Measurements from ENCODE around the gene ZNRF4. TPM values are rescaled to one million over a fixed set of nuclear protein-coding genes. Genes with fewer than 3 reads are reported as not detected.

The ZNRF4 gene
- total RNA-seq, 1 experiment from 2014 or later: not detected

GRCh38 chr19:5452594-5453565, 2.3 kb upstream of the ZNRF4 start (continued):
- TF ChIP-seq USF1 (CRISPR knock-in tag; IDR thresholded peaks at IDR 0.05) (peak; percentile 90), TEAD1 (CRISPR knock-in tag; IDR thresholded peaks at IDR 0.05) (no peak), ZNF138 (CRISPR knock-in tag; conservative IDR thresholded peaks at IDR 0.05) (no peak), JUN (CRISPR knock-in tag; IDR thresholded peaks at IDR 0.05) (no peak), TCF7 (CRISPR knock-in tag; IDR thresholded peaks at IDR 0.05; ENCODE audit: low read depth) (no peak)

DNA sequence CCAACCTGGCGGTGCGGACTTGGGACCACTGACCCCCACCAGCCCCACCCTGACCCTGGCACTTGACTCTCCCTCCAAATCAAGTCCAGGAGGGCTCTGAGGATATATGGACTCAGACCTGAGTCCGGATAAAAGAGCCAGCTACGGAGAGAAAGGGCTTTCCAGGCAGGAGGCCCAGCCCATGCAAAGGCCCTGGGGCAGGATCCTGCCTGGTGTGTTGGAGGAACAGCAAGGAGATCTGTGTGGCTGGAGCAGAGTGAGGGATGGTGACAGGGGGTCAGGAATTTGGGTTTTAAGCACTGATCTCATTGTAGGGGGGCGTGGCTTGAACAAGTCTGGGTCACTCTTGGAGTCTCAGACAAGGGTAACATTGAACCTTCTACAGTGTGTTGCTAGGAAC, 474 bp upstream of the ZNRF4 start:
- CTCF ChIA-PET: no interaction called here
- DNase-seq (ENCODE audit: low spot score) (no peak), ATAC-seq (no peak)
- peaks cover 11% of the 10 kb centered on the region for H3K27me3 Mint-ChIP-seq (ENCODE audit: low read depth)
- TF ChIP-seq ETV6 (CRISPR knock-in tag; IDR thresholded peaks at IDR 0.05) (no peak), GTF2I (CRISPR knock-in tag; conservative IDR thresholded peaks at IDR 0.05) (0 out of 2 replicates have a peak, but pooled peaks have one; percentile 5)
- no peak overlapping the region for H3K27ac Mint-ChIP-seq
- no peaks in the 10 kb centered on the region for H3K36me3 Mint-ChIP-seq
- no peaks in the 10 kb centered on the region for H3K4me1 Mint-ChIP-seq
- peaks cover 5% of the 10 kb centered on the region for H3K9me3 Mint-ChIP-seq
- POLR2A ChIA-PET: no interaction called here
- H3K4me3 Mint-ChIP-seq: no peak overlapping the region

GRCh38 chr19:5456130-5456840, 1.1 kb downstream of the ZNRF4 start:
- ATAC-seq (no peak), DNase-seq (ENCODE audit: low spot score) (no peak)
- Mint-ChIP-seq H3K27me3 (ENCODE audit: low read depth) (peaks cover 4% of the 10 kb centered on the region; the same call in 1 of the 2 replicates), H3K9me3 (peaks cover 7% of the 10 kb centered on the region), H3K36me3 (no peaks in the 10 kb centered on the region), H3K4me3 (no peak overlapping the region), H3K27ac (no peak overlapping the region), H3K4me1 (no peaks in the 10 kb centered on the region)
- CTCF ChIA-PET: no interaction called here
- POLR2A ChIA-PET: no interaction called here
- TF ChIP-seq ZNF138 (CRISPR knock-in tag; conservative IDR thresholded peaks at IDR 0.05): no peak
- TF ChIP-seq PRRX2 (CRISPR knock-in tag; IDR thresholded peaks at IDR 0.05): no peak
- no peak for TF ChIP-seq SMAD3 (CRISPR knock-in tag; IDR thresholded peaks at IDR 0.05; ENCODE audit: borderline replicate concordance)
- no peak for TF ChIP-seq ZNF416 (CRISPR knock-in tag; IDR thresholded peaks at IDR 0.05)
- TF ChIP-seq, protein P1, sequence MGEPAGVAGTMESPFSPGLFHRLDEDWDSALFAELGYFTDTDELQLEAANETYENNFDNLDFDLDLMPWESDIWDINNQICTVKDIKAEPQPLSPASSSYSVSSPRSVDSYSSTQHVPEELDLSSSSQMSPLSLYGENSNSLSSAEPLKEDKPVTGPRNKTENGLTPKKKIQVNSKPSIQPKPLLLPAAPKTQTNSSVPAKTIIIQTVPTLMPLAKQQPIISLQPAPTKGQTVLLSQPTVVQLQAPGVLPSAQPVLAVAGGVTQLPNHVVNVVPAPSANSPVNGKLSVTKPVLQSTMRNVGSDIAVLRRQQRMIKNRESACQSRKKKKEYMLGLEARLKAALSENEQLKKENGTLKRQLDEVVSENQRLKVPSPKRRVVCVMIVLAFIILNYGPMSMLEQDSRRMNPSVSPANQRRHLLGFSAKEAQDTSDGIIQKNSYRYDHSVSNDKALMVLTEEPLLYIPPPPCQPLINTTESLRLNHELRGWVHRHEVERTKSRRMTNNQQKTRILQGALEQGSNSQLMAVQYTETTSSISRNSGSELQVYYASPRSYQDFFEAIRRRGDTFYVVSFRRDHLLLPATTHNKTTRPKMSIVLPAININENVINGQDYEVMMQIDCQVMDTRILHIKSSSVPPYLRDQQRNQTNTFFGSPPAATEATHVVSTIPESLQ (CRISPR knock-in tag; IDR thresholded peaks at IDR 0.05): no peak
- TF ChIP-seq, protein P2, sequence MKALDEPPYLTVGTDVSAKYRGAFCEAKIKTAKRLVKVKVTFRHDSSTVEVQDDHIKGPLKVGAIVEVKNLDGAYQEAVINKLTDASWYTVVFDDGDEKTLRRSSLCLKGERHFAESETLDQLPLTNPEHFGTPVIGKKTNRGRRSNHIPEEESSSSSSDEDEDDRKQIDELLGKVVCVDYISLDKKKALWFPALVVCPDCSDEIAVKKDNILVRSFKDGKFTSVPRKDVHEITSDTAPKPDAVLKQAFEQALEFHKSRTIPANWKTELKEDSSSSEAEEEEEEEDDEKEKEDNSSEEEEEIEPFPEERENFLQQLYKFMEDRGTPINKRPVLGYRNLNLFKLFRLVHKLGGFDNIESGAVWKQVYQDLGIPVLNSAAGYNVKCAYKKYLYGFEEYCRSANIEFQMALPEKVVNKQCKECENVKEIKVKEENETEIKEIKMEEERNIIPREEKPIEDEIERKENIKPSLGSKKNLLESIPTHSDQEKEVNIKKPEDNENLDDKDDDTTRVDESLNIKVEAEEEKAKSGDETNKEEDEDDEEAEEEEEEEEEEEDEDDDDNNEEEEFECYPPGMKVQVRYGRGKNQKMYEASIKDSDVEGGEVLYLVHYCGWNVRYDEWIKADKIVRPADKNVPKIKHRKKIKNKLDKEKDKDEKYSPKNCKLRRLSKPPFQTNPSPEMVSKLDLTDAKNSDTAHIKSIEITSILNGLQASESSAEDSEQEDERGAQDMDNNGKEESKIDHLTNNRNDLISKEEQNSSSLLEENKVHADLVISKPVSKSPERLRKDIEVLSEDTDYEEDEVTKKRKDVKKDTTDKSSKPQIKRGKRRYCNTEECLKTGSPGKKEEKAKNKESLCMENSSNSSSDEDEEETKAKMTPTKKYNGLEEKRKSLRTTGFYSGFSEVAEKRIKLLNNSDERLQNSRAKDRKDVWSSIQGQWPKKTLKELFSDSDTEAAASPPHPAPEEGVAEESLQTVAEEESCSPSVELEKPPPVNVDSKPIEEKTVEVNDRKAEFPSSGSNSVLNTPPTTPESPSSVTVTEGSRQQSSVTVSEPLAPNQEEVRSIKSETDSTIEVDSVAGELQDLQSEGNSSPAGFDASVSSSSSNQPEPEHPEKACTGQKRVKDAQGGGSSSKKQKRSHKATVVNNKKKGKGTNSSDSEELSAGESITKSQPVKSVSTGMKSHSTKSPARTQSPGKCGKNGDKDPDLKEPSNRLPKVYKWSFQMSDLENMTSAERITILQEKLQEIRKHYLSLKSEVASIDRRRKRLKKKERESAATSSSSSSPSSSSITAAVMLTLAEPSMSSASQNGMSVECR (CRISPR knock-in tag; IDR thresholded peaks at IDR 0.05; ENCODE audit: borderline replicate concordance): no peak
- TF ChIP-seq ZBTB21 (CRISPR knock-in tag; IDR thresholded peaks at IDR 0.05; ENCODE audit: borderline replicate concordance): no peak
- TF ChIP-seq, protein P3, sequence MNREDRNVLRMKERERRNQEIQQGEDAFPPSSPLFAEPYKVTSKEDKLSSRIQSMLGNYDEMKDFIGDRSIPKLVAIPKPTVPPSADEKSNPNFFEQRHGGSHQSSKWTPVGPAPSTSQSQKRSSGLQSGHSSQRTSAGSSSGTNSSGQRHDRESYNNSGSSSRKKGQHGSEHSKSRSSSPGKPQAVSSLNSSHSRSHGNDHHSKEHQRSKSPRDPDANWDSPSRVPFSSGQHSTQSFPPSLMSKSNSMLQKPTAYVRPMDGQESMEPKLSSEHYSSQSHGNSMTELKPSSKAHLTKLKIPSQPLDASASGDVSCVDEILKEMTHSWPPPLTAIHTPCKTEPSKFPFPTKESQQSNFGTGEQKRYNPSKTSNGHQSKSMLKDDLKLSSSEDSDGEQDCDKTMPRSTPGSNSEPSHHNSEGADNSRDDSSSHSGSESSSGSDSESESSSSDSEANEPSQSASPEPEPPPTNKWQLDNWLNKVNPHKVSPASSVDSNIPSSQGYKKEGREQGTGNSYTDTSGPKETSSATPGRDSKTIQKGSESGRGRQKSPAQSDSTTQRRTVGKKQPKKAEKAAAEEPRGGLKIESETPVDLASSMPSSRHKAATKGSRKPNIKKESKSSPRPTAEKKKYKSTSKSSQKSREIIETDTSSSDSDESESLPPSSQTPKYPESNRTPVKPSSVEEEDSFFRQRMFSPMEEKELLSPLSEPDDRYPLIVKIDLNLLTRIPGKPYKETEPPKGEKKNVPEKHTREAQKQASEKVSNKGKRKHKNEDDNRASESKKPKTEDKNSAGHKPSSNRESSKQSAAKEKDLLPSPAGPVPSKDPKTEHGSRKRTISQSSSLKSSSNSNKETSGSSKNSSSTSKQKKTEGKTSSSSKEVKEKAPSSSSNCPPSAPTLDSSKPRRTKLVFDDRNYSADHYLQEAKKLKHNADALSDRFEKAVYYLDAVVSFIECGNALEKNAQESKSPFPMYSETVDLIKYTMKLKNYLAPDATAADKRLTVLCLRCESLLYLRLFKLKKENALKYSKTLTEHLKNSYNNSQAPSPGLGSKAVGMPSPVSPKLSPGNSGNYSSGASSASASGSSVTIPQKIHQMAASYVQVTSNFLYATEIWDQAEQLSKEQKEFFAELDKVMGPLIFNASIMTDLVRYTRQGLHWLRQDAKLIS (CRISPR knock-in tag; IDR thresholded peaks at IDR 0.05; ENCODE audit: borderline replicate concordance): no peak
- TF ChIP-seq KAT7 (CRISPR knock-in tag; IDR thresholded peaks at IDR 0.05; ENCODE audit: borderline replicate concordance): no peak
- no peak for TF ChIP-seq ZMAT4 (CRISPR knock-in tag; IDR thresholded peaks at IDR 0.05)

All from WTC11 (cell line).